H1 (cell line): ENCODE data around the gene PBOV1. TPM values are rescaled to one million over a fixed set of nuclear protein-coding genes. Genes with fewer than 3 reads are reported as not detected.

ENCODE experiments used
- GABPA ChIP-seq: IDR thresholded peaks from 2 replicates; pipeline ENCODE4 v1.6.1; 2011; ENCODE audit warnings: mild to moderate bottlenecking, low read length, moderate library complexity, borderline replicate concordance; ENCODE audit not compliant: insufficient read depth
- HDAC2 ChIP-seq, 2 experiments: fragments of 300-600 bp in 1 of 2; sonication (generic) in 1 of 2; IDR thresholded peaks; 2 replicates each; pipeline ENCODE4 v1.6.1; 2011 to 2012; ENCODE audit warnings: low read depth in 2 of 2, low read length in 2 of 2, mild to moderate bottlenecking in 2 of 2, moderate library complexity in 2 of 2, borderline replicate concordance in 1 of 2, inconsistent platforms in 1 of 2
- POU5F1 ChIP-seq: IDR thresholded peaks from 2 replicates; pipeline ENCODE4 v1.6.1; 2011; ENCODE audit warnings: low read depth, mild to moderate bottlenecking, low read length, moderate library complexity
- RAD21 ChIP-seq, 2 experiments: IDR thresholded peaks in 1 of 2; conservative IDR thresholded peaks in 1 of 2; 2 replicates each; pipeline ENCODE4 v1.6.1; 2011; ENCODE audit warnings: low read depth in 2 of 2, low read length in 2 of 2, improper control_type of control experiment in 1 of 2, inconsistent platforms in 1 of 2, mild to moderate bottlenecking in 1 of 2, moderate library complexity in 1 of 2
- USF2 ChIP-seq: IDR thresholded peaks from 2 replicates; pipeline ENCODE4 v1.6.1; 2011; ENCODE audit warnings: low read length, improper control_type of control experiment
- ZNF274 ChIP-seq: IDR thresholded peaks from 2 replicates; pipeline ENCODE4 v1.7.0; 2012; ENCODE audit warnings: low read length, borderline replicate concordance; ENCODE audit errors: extremely low read depth
- polyA plus RNA-seq, 7 experiments: library from polyadenylated mRNA; depleted of rRNA in 3 of 7; stranded (reverse) in 5 of 7; unstranded in 2 of 7; fragments of >200 nt in 5 of 7; fragments of 200-250 nt in 2 of 7; gene quantifications; 1 replicate in 5 of 7; 2 replicates in 1 of 7; 4 replicates in 1 of 7; pipeline versions ENCODE4 v1.2.1 to v1.2.3, GENCODE V29; 2011 to 2013; ENCODE audit warnings: missing spikeins in 2 of 7, mixed read lengths in 2 of 7
- total RNA-seq: library from RNA; stranded (reverse); fragmentation: NEBNext Ultra II Directional; extraction: Animal tissue kit (Norgen Biotek cat#: 25700); gene quantifications from 2 replicates; pipeline ENCODE4 v1.2.1, GENCODE V29; 2021
- TF ChIP-seq, protein P1 (sequence below): fragments of 300-600 bp; sonication (generic); IDR thresholded peaks from 2 replicates; pipeline ENCODE4 v1.7.1; 2012; ENCODE audit warnings: low read length, moderate library complexity, mild to moderate bottlenecking, inconsistent platforms; ENCODE audit not compliant: insufficient replicate concordance

PBOV1 gene
- total and polyA plus RNA-seq, 2 of the 8 experiments (the other 6 are each of a cell fraction or from before 2014, with no cell fraction given), result not detected

DNA sequence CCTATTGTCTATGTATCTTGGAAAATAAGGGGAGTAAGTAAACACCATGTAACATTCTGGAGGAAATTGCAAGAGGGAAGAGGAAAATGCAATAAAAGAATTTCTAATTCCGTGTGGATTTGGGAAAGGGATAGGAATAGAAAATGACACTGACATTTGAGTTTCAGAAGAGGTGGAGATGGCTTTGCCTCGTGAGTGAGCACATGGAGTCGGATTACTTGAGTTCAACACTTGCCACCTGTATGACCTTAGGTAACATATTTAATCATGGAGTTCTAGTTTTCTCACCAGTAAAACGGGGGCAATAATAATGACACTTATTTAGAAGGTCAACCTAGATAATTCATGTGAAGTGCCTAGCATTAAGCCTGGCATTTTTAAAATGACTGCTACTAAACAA is 10.8 kb upstream of the PBOV1 start (continued):
- TF ChIP-seq, protein P1, sequence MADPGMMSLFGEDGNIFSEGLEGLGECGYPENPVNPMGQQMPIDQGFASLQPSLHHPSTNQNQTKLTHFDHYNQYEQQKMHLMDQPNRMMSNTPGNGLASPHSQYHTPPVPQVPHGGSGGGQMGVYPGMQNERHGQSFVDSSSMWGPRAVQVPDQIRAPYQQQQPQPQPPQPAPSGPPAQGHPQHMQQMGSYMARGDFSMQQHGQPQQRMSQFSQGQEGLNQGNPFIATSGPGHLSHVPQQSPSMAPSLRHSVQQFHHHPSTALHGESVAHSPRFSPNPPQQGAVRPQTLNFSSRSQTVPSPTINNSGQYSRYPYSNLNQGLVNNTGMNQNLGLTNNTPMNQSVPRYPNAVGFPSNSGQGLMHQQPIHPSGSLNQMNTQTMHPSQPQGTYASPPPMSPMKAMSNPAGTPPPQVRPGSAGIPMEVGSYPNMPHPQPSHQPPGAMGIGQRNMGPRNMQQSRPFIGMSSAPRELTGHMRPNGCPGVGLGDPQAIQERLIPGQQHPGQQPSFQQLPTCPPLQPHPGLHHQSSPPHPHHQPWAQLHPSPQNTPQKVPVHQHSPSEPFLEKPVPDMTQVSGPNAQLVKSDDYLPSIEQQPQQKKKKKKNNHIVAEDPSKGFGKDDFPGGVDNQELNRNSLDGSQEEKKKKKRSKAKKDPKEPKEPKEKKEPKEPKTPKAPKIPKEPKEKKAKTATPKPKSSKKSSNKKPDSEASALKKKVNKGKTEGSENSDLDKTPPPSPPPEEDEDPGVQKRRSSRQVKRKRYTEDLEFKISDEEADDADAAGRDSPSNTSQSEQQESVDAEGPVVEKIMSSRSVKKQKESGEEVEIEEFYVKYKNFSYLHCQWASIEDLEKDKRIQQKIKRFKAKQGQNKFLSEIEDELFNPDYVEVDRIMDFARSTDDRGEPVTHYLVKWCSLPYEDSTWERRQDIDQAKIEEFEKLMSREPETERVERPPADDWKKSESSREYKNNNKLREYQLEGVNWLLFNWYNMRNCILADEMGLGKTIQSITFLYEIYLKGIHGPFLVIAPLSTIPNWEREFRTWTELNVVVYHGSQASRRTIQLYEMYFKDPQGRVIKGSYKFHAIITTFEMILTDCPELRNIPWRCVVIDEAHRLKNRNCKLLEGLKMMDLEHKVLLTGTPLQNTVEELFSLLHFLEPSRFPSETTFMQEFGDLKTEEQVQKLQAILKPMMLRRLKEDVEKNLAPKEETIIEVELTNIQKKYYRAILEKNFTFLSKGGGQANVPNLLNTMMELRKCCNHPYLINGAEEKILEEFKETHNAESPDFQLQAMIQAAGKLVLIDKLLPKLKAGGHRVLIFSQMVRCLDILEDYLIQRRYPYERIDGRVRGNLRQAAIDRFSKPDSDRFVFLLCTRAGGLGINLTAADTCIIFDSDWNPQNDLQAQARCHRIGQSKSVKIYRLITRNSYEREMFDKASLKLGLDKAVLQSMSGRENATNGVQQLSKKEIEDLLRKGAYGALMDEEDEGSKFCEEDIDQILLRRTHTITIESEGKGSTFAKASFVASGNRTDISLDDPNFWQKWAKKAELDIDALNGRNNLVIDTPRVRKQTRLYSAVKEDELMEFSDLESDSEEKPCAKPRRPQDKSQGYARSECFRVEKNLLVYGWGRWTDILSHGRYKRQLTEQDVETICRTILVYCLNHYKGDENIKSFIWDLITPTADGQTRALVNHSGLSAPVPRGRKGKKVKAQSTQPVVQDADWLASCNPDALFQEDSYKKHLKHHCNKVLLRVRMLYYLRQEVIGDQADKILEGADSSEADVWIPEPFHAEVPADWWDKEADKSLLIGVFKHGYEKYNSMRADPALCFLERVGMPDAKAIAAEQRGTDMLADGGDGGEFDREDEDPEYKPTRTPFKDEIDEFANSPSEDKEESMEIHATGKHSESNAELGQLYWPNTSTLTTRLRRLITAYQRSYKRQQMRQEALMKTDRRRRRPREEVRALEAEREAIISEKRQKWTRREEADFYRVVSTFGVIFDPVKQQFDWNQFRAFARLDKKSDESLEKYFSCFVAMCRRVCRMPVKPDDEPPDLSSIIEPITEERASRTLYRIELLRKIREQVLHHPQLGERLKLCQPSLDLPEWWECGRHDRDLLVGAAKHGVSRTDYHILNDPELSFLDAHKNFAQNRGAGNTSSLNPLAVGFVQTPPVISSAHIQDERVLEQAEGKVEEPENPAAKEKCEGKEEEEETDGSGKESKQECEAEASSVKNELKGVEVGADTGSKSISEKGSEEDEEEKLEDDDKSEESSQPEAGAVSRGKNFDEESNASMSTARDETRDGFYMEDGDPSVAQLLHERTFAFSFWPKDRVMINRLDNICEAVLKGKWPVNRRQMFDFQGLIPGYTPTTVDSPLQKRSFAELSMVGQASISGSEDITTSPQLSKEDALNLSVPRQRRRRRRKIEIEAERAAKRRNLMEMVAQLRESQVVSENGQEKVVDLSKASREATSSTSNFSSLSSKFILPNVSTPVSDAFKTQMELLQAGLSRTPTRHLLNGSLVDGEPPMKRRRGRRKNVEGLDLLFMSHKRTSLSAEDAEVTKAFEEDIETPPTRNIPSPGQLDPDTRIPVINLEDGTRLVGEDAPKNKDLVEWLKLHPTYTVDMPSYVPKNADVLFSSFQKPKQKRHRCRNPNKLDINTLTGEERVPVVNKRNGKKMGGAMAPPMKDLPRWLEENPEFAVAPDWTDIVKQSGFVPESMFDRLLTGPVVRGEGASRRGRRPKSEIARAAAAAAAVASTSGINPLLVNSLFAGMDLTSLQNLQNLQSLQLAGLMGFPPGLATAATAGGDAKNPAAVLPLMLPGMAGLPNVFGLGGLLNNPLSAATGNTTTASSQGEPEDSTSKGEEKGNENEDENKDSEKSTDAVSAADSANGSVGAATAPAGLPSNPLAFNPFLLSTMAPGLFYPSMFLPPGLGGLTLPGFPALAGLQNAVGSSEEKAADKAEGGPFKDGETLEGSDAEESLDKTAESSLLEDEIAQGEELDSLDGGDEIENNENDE, result no peak
- TF ChIP-seq POU5F1 (no peak), HDAC2 (IDR thresholded peaks at IDR 0.05; ENCODE audit: borderline replicate concordance in 1 of 2, low read depth in 2 of 2, low read length in 2 of 2) (no peak), RAD21 (IDR thresholded peaks at IDR 0.05 in 1 of 2, conservative IDR thresholded peaks at IDR 0.05 in 1 of 2; ENCODE audit: low read depth in 2 of 2, low read length in 2 of 2) (no peak), ZNF274 (no peak), USF2 (no peak), GABPA (no peak)
